ENCODE data around the gene ZGLP1. TPM values are rescaled to one million over a fixed set of nuclear protein-coding genes. Genes with fewer than 3 reads are reported as not detected.

ZGLP1 gene
- total RNA-seq, 1 experiment from 2014 or later = 5.0 TPM

GRCh38 chr19:10277795-10278589 is 31.6 kb downstream of the ZGLP1 start:
- Histone ChIP-seq H3K9me2 (ENCODE audit: insufficient read depth) (no peaks in the 10 kb centered on the region), H3K36me3 (ENCODE audit: control insufficient read depth in 1 of 2, insufficient read depth in 2 of 2, low read length in 2 of 2) (peaks cover 0 to 8% of the 10 kb centered on the region in 2 experiments; a peak in 2 of 4 replicates), H3K9ac (ENCODE audit: low read length) (no peak overlapping the region), H3K4me1 (ENCODE audit: control insufficient read depth in 1 of 2, insufficient read depth in 2 of 2, low read length in 2 of 2) (peaks cover 2 to 7% of the 10 kb centered on the region in 2 experiments; a peak in 3 of 4 replicates), H3K79me2 (ENCODE audit: insufficient read depth, low read length) (no peaks in the 10 kb centered on the region), H3K9me3 (ENCODE audit: control insufficient read depth in 1 of 2, insufficient read depth in 1 of 2, low read depth in 1 of 2, low read length in 2 of 2) (no peaks in the 10 kb centered on the region), H3K27me3 (ENCODE audit: insufficient read depth, low read length) (no peaks in the 10 kb centered on the region), H3K4me2 (ENCODE audit: low read length) (no peak overlapping the region), H3K27ac (ENCODE audit: low read depth, low read length) (no peak overlapping the region), H2AFZ (ENCODE audit: low read depth, low read length, poor library complexity, severe bottlenecking) (no peak overlapping the region), H3K4me3 (replicated peaks in 1 of 2; ENCODE audit: low read depth in 1 of 2, low read length in 2 of 2) (no peak overlapping the region), H4K20me1 (ENCODE audit: insufficient read depth) (no peaks in the 10 kb centered on the region)
- no peak for ATAC-seq
- CTCF ChIA-PET = interaction anchor here (1.1 to 1.9 kb wide), 4 partner anchors 9 to 19 kb away, joined by 3 to 6 read pairs (median 4); partner anchors contain the start of gene ICAM5
- RAD21 ChIA-PET (ENCODE audit: low non-redundant PET in 1 of 2, low total read pairs in 2 of 2, uncharacterized antibody in 2 of 2, unreplicated experiment in 2 of 2) = no interaction called here
- DNase-seq (ENCODE audit: low read depth, low spot score) = no peak
- intact Hi-C loops (cut with micrococcal nuclease) = no loop called here
- POLR2A ChIA-PET = no interaction called here
- TF ChIP-seq EZH2phosphoT487 (IDR thresholded peaks at IDR 0.05; ENCODE audit: borderline replicate concordance) = no peak
- no peak for TF ChIP-seq YY1 (IDR thresholded peaks at IDR 0.05; ENCODE audit: extremely low read depth, insufficient replicate concordance, low read depth, low read length)
- no peak for TF ChIP-seq FOSL1 (IDR thresholded peaks at IDR 0.05; ENCODE audit: low read depth)
- TF ChIP-seq EGR1 (IDR thresholded peaks at IDR 0.05; ENCODE audit: low read depth) = no peak
- TF ChIP-seq POLR2A (IDR thresholded peaks at IDR 0.05; ENCODE audit: borderline replicate concordance, extremely low read depth, insufficient read depth, insufficient read length) = no peak
- TF ChIP-seq ZNF274 (IDR thresholded peaks at IDR 0.05; ENCODE audit: low read depth, low read length) = no peak
- no peak for TF ChIP-seq JUND (IDR thresholded peaks at IDR 0.05)
- TF ChIP-seq SP1 (IDR thresholded peaks at IDR 0.05; ENCODE audit: low read depth) = no peak
- TF ChIP-seq SRF (IDR thresholded peaks at IDR 0.05; ENCODE audit: low read depth) = no peak
- no peak for TF ChIP-seq SIN3A (IDR thresholded peaks at IDR 0.05; ENCODE audit: low read depth)
- TF ChIP-seq, protein P1, sequence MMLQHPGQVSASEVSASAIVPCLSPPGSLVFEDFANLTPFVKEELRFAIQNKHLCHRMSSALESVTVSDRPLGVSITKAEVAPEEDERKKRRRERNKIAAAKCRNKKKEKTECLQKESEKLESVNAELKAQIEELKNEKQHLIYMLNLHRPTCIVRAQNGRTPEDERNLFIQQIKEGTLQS (IDR thresholded peaks at IDR 0.05) = no peak
- TF ChIP-seq POLR2AphosphoS5 (IDR thresholded peaks at IDR 0.05; ENCODE audit: low read depth, low read length) = no peak
- TF ChIP-seq TCF7L2 (IDR thresholded peaks at IDR 0.05; ENCODE audit: borderline replicate concordance, extremely low read depth, insufficient read depth, insufficient read length) = no peak
- BruUV-seq (replicated peaks) = no TSS peak

All from HCT116 (cell line).